AG04449 (cell line): ENCODE measurements around the gene DPYSL5.
"Not testable (repeated sequence)": the region's sequence is repeated elsewhere in the genome, so short reads cannot be mapped to it uniquely, and the experiment has no call there.

Source experiments
- CTCF ChIA-PET: fragments of 350-600 bp; formaldehyde crosslinking; extraction: SDS; loops from one replicate; lab custom pipeline; 2021; ENCODE audit warnings: antibody characterized with exemption; lab: Yijun Ruan, JAX
- POLR2A ChIA-PET: fragments of 400-600, 350-600 bp; formaldehyde crosslinking; extraction: SDS; loops from one replicate; lab custom pipeline; 2020; ENCODE audit warnings: antibody characterized with exemption, inconsistent platforms; lab: Yijun Ruan, JAX
- DNase-seq: peaks from one replicate; pipeline ENCODE4 v3.0.0-alpha.2; 2010; ENCODE audit warnings: low read depth, low spot score
- H3K4me3 ChIP-seq: 2 replicates; pipeline ENCODE4 v1.5.1; 2011; ENCODE audit warnings: low read depth, mild to moderate bottlenecking, control low read depth, low read length
- CTCF ChIP-seq: IDR thresholded peaks from one replicate; pipeline ENCODE4 v1.5.1; 2011; ENCODE audit warnings: mild to moderate bottlenecking, moderate library complexity, low read length, control low read depth, inconsistent platforms; ENCODE audit not compliant: insufficient read depth; ENCODE audit errors: missing control alignments

Gene DPYSL5

GRCh38 chr2:26809211-26809610 is 38.7 kb upstream of the DPYSL5 start:
- ChIA-PET POLR2A (no interaction called here), CTCF (interaction anchor here (1.3 to 1.6 kb wide), 2 partner anchors 10 to 38 kb away, joined by 4 read pairs; no protein-coding TSS in a partner anchor)
- no peak for DNase-seq
- no peak for TF ChIP-seq CTCF
- no peak overlapping the region for H3K4me3 ChIP-seq

GRCh38 chr2:26809876-26810577 is 37.9 kb upstream of the DPYSL5 start:
- CTCF ChIA-PET, result interaction anchor here (1.3 to 1.6 kb wide), 2 partner anchors 11 to 37 kb away, joined by 4 read pairs; no protein-coding TSS in a partner anchor
- POLR2A ChIA-PET, result no interaction called here
- no peak for TF ChIP-seq CTCF
- H3K4me3 ChIP-seq, result no peak overlapping the region
- no peak for DNase-seq

GRCh38 chr2:26811261-26811660 is 36.7 kb upstream of the DPYSL5 start:
- ChIA-PET CTCF (no interaction called here), POLR2A (no interaction called here)
- H3K4me3 ChIP-seq, result no peak overlapping the region
- no peak for TF ChIP-seq CTCF
- DNase-seq, result no peak

- ChIA-PET CTCF (no interaction called here), POLR2A (no interaction called here)
- TF ChIP-seq CTCF, result no peak
- no peak overlapping the region for H3K4me3 ChIP-seq
- DNase-seq, result no peak
Measured at GRCh38 chr2:26811791-26812694, 35.9 kb upstream of the DPYSL5 start.

GRCh38 chr2:26812731-26813130 is 35.2 kb upstream of the DPYSL5 start:
- ChIA-PET POLR2A (no interaction called here), CTCF (no interaction called here)
- no peak for DNase-seq
- H3K4me3 ChIP-seq, result no peak overlapping the region
- TF ChIP-seq CTCF, result no peak

GRCh38 chr2:26814072-26814765 is 33.7 kb upstream of the DPYSL5 start:
- CTCF ChIA-PET, H3K4me3 ChIP-seq, DNase-seq, POLR2A ChIA-PET: not testable (repeated sequence)
